HG02870 (cell line): ENCODE data around the gene ZDHHC14.
"Not testable (repeated sequence)": the region's sequence is repeated elsewhere in the genome, so short reads cannot be mapped to it uniquely, and the experiment has no call there.

Source experiments
- ATAC-seq: cut with Tn5 transposase; IDR thresholded peaks from one replicate; pipeline ENCODE4 v1.9.1; 2021; ENCODE audit warnings: mild to moderate bottlenecking, moderate library complexity; ENCODE audit not compliant: unreplicated experiment

ZDHHC14 gene

DNA sequence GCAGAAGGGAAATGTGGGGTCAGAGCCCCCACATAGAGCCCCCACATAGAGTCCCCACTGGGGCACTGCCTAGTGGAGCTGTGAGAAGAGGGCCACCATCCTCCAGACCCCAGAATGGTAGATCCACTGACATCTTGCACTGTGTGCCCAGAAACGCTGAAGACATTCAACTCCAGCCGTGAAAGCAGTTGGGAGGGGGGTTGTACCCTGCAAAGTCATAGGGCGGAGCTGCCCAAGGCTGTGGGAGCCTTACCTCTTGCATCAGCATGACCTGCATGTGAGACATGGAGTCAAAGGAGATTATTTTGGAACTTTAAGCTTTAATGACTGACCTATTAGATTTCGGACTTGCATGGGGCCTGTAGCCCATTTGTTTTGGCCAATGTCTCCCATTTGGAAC is 209.7 kb downstream of the ZDHHC14 start:
- not testable (repeated sequence) for ATAC-seq

DNA sequence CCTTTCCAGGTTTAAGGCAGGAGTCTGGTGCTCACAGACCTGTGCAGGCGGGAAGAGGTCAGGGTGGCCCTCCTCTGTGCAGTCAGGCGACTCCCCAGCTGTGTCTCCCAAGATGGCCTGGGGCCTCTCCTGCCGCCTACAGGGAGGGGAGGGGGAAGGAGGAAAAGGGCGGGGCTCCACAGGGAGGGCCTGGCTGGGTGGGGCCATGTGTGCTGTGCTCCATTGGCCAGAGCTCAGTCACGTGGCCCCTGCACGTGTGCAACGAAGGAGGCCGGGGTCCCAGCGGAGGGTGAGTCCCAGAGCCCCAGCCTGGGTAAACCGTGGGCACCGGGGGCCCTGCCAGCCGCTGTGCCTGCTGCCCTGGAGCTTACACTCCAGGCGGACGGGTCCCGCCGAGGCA is 211.6 kb downstream of the ZDHHC14 start:
- no peak for ATAC-seq

DNA sequence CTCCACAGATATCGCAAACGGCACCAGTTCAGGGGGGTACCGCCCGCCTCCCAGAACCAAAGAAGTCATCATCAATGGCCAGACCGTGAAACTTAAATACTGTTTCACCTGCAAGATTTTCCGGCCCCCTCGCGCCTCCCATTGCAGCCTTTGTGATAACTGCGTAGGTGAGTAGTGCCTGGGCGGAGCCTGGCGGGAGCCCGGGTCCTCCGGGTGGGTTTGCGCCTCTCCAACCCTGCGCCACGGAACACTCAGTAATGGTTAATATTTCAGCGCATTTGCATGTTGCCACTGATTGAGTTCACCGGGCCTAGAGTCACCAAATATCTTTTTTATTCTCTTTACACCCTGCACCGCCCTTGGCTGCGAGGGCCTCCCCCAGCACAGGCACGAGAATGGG is 212.0 kb downstream of the ZDHHC14 start:
- no peak for ATAC-seq

DNA sequence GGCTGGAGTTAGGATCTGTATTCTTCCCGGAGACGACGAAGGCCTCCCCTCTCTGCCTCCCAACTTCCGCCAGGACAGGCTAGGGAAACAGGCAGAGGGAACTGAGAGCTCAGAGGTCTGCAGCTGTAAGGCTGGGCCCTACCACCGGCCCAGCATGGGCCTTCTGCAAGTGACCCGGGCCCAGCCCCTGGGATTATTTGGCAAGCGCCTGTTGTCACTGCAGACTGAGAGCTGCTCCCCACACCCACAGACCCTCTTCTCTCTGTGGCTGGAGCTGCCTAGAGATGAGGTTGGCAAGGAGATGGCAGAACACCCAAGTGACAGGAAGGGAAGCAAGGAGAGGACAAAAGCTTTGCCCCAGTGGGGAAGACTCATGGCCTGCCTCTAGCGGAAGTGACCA is 212.6 kb downstream of the ZDHHC14 start:
- ATAC-seq, result no peak

DNA sequence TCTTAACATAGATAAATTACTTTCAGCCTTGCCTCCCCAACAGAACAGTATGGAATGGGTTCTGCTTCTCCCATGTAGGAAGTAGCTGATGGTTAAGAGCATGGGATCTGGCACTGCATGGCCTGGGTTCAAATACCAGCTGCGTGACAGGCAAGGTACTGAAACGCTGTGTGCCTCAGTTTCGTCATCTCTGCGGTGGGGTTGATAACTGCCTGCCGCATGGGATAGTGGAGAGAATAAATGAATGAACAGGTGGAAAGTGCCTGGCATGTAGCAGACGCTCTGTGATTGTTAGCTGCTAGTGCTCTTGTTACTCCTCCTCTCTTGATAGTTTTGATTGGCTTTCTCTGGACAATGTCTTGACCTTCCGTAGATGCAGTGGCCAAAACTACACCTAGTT is 213.3 kb downstream of the ZDHHC14 start:
- no peak for ATAC-seq

DNA sequence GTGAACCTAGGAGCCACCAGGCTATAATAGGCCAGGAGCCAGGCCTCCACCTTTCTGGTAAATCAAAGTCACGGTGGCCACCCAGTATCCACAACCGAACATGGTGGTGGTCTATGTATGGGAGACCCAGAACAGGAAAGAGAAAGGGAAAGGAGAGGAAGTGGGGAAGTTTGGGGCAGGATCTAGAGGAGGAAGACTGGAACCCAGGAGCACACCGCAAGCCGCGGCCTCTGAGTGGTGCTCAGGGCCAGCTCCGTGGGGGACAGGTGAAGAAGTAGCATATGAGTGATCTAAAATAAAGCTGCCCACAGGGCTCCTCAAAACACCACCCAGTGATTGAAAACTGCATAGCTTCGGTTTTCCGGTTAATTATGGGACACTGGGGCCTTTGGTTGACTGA is 214.8 kb downstream of the ZDHHC14 start:
- no peak for ATAC-seq

DNA sequence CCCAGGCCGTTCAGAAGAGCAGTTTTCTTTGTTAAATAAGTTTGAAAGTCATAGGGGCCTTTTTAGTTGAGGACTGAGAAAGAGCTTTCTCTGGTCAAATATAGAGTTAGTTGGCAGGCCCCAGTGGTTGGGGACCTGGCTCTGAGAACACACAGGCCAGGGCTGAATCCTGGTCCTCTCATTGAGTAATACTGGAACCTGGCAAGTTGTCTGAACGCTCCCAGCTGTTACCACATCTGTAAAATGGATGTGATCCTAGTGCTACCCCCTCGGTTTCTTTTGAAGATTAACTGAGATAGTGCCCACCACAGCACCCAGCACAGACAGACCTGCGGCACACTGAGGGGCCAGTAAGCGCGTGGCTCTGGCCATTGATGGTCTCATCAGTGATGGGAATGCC is 215.5 kb downstream of the ZDHHC14 start:
- ATAC-seq, result no peak

DNA sequence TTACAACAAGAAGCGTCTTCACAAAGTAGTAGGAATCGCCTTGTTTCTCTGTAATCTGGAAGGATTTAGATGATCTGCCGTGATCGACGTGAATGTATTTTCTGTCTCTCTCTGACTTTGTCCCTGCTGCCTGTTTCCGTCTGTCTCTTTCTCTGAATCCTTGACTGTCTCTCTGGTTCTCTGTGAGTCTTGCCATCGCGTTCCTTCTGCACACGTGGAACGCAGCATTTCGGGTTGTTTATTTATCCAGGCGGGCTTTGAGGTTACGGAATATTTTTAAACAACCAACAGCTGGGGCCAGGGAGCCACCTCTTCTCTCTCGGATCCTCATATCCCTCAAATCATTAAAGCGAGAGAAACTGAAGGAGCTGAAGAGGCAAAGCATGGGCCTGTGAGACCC is 215.9 kb downstream of the ZDHHC14 start:
- ATAC-seq, result no peak

DNA sequence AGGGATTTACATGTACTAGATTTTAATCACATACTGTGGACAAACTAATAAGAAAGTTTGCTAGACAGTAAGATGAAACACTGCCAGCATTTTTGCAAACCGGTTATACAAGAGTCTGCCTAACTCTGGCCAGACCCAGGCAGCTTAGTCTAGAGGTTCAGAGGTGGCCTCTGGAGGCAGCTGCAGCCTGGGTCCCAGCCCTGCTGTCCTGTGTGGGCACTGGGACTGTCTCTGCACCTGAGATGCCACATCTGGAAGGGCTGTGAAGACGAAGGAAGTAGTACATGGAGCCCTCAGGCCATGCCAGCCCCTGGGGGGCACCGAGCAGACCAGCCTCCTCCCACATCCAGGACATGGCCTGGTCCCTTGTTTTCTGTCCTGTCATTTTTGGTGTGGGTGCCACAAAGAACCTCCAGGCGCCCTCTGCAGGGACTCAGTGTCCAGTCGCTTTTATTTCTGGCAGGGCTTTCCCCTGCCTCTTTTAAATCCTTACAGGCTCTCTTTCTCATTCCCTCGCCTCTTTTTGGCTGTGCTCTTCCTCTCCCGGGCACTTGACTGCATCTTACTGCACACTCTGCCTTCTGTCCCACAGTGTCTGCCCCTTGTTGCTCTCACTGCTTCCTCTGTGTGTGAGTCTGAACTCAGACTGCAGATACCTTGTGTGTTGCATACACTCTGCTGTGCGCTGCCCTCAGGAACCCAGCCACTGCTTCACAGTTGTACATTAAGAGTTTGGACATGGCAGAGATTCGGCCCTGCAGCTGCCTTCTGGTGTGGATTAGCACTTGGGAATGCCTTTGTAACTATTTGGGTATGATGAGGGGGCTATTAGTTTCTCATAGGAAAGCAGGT is 216.7 kb downstream of the ZDHHC14 start:
- ATAC-seq, result no peak

DNA sequence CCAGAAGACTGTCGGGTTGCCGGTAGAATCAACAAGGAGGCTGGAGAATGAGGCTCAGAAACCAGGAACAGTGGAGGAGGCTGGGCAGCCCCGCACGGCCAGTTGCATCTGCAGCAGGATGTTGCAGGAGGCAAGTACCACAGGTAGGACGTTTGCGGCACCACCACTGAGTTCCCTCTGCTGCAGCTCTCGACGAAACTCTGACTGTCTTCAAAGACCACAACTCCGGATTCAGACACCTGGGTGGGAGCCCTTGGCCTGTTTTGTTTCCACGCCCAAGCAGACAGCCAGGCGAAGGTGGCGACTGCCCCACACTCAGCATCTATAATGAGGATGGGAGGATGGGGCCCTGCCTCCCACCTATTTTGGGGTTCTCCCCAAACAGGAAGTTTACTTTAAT is 218.2 kb downstream of the ZDHHC14 start:
- ATAC-seq, result no peak

DNA sequence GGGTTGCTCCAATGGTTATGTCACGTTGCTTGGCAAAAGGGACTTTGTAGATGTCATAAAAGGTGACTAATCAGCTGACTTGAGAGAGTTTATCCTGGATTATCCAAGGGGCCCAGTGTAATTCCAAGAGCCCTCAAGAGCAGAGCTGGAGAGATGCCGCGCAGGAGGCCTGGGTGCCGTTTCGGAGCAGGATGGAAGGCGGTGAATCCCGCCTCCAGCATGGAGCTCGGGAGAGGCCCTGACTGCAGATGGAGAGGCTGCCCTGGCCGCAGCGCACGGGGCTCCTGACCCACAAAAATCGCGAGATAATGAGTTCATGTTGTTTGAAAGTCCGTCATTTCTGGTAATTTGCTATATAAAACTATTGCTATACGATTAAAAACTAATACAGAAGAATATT is 219.8 kb downstream of the ZDHHC14 start:
- ATAC-seq, result no peak

DNA sequence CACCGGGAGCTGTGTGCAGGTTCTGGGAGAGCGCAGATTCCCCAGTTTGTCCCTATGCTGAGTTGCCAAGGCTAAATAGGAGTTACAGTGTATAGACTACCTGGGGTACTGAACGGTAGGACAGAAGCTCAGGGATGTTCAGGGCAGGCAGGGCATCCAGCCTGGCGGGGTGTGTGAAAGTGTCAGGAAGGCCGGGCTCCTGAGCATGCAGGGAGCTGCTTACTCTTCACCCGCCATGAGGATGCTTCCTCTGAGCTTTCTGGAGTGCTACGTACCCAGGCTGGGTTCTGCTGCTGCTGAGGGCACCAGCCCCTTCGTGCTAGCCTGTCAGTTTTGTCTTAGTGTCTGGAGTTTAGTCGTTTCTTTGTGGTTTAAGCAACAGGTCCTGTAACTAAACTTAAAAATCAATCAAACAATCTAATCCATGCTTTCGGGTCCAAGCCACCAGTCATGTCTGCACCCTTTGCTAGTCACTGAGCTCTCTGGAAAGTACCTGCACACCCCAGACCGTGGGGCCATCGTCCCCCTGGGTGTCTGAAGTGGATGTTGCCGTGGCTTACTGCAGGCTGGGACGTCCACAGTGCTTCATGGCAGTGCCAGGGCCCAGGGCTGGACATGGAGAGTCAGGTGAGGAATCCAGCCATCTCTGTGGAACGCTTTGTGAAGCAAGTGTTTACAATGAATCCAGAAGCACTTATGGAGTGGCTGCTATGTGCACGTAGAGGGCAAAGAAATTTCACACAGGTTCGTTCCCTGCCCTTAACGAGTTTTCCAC is 221.7 kb downstream of the ZDHHC14 start:
- ATAC-seq, result no peak

DNA sequence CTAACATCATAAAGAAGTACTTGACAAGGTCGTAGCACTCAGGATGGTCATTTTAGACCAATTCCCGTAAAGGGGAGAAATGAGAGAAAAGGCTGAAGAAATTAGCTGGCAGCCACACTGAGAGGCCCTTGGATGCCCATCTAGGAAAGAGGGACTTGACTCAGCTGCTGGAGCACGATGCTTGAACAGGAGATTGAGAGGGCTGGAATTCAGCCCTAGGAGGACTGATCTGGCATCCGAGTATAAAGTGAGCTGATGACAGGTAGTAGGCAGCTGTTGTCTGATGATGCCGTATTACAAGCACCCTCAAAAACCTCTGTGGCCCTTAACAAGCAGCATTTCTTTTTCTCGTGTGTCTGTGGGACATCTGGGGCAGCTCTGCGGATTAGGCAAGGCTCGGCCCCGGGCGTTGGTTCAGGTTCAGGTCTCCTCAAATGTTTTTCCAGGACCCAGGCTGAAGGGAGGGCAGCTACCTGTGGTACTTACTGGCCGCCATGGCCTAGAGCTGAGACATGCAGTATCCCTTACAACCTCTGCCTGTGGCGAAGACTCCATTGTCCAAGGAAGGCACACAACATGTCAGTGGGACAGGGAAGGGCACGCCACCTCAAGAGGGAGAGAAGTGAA is 222.4 kb downstream of the ZDHHC14 start:
- ATAC-seq, result no peak

DNA sequence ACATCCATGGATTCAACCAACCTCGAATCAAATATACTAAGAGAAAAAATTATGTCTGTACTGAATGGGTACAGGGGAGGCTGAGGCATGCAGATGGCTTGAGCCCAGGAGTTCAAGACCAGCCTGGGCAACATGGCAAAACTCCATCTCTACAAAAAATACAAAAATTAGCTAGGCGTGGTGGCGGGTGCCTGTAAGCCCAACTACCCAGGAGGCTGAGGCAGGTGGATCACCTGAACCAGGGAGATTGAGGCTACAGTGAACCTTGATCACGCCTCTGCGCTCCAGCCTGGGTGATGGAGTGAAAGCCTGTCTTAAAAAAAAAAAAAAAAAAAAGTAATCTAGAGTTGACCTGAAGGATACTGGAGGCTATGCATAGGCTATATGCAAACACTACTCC is 223.0 kb downstream of the ZDHHC14 start:
- ATAC-seq, result no peak

DNA sequence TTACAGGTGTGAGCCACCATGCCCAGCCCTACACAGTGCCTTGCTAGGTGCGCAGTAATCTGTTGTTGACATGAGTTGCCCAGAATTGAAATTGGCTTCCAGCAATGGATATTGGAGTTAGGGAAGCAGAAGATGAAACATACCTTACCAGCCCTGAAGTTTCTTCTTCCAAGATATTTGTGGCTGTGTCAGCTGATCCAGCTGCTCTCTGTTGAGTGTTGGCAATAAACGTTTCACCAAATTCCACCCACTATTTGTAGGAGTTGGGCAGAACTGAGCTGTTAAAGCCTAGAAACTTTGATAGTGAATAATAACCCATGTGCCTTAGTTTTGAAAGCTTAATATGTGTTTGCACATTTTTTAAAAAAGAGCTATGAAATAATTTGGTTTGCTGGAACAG is 223.8 kb downstream of the ZDHHC14 start:
- no peak for ATAC-seq

DNA sequence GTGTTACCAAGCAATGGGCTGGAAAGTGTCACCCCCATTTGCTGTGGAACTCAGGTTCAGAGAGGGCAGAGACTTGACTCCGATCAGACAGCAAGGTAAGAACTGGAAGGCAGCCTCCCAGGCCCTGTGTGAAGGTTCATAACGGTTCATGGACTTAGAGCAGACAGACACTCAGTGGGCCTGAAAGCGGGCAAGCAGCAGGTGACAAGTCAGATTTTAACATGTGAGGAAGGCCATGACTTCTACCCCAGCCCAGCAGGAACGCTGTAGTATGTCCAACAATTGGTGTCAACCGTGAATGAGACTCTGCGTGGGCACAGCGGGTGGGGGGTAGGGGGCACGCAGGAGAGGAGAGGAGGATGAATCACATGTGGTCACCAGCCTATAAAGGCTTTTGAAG is 224.5 kb downstream of the ZDHHC14 start:
- no peak for ATAC-seq

DNA sequence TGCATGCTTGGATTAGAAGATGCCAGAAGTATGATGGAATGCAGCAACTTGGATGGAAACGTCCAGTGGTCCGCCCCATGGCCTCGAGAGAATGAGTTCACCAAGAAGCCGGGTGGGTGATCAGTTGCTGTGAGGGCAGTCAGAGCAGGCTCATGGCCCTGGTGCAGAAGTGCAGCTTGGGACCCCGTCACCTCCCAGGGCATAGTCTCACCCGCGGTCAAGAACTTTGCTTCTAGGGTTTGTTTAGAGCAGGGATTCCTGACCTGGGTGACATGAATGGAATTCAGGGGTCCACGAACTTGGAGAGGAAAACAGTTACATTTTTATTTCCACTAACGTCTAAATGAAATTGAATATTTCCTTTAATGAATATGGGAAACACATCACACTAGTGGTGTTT is 225.5 kb downstream of the ZDHHC14 start:
- no peak for ATAC-seq

DNA sequence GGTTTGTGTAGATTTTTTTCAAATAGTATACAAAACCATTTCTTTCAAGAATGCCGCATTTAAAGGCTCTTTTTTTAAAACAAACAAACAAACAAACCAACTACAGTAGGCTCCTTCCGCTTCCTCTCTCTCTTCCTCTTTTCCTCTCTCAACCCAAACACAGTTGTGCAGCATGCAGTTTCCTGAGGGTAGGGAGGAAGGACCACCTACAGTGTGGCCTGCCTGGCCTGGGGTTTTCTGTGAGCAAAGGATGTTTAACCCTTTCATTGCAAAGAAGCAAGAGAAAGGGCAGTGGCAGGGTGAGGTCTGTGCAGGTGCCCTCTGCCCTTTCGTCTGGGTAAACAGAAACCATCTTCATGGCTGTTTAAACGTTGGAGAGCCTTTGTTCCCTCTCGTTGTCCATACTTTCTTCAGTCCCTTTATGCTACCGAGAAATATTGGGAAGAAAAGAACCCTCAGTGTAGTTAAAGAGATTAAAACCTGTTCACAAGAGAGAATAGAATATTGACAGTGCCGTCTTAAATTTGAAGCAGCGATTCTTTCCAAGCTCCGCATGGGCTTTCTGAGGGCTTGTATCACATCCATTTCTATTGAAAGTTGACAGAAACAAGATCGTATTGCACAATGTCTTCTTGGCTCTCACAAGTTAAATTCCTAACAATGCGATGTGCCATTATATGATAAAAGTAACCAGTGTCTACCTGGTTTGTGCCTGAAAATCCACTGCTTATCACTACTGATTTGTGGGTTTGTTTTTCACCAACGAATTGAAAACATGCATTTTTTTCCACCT is 226.5 kb downstream of the ZDHHC14 start:
- ATAC-seq, result no peak

DNA sequence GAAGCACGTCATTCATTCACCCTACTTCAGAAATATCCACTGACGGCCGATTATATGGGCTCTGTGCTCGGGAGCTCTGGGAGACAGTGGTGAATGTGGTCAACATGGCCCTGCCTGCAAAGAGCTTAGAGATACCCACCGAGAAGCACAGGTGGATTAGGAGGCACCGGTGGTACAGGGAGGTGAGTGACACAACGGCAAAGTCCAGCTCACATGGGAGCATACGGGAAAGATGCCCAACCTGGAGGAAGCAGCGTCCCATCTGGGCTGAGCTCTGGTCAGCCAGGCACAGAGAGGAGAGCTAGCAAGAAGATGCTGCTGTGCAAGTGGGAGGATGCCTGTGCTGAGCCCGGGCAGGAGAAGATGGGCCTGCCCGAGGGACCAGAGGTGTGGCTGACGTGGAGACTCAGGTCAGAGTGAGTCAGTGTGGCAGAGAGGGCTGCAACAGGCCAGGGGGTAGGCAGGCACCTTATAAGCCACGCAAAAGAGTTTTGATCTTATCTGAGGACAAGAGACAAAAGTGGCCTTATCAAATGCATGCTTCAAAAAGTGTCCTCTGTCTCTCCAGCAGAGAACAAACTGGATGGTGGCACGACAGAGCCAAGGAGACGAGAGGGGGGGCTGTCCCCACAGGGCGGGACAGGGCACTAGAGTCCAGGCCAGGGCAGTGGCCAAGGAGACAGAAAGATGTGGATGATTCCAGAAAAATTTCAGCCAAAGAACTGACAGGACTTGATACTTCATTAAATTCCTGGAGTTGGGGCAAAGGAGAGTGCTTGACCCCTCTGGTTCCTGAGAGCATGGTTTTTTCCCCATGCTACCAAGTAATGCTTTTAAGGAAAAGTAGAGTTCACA is 227.5 kb downstream of the ZDHHC14 start:
- ATAC-seq, result no peak

DNA sequence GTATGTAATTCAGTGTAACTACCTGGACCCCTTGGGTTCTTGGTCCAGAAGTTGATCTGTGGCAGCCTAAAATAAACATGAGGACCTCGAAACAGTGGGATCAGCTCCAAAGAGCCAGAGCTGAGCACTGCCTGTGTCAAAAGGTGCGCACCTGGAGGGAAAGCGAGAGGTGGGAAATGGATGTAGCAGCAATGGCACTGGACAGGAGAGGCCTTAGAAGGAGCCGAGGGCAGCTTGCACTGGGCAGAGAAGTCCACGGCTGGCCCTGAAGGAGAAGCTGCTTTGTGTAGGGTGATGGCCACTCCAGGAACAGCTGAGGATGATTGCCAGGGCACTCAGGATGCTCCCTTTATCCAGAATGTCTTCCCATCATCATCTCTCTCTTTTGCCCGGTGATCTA is 228.1 kb downstream of the ZDHHC14 start:
- ATAC-seq, result no peak
